Smooth muscle cell (in vitro differentiated cells): ENCODE measurements around the gene PRKCE. TPM values are rescaled to one million over a fixed set of nuclear protein-coding genes. Genes with fewer than 3 reads are reported as not detected.
A peak's percentile ranks its signal among the peaks of the same experiment; 100 is the strongest.
"Not testable (repeated sequence)": the region's sequence is repeated elsewhere in the genome, so short reads cannot be mapped to it uniquely, and the experiment has no call there.

Source experiments
- DNase-seq: peaks from one replicate; lab custom pipeline; 2025; ENCODE audit not compliant: unreplicated experiment; lab: John Stamatoyannopoulos, UW
- H2AFZ ChIP-seq: fragments of 200-600 bp; sonication (generic); 2 replicates; pipeline ENCODE4 v1.6.0; 2016; ENCODE audit warnings: antibody characterized with exemption, low read depth, mild to moderate bottlenecking
- H3F3A ChIP-seq: fragments of 200-600 bp; sonication (generic); 2 replicates; pipeline ENCODE4 v1.6.0; 2017; ENCODE audit warnings: antibody characterized with exemption, low read depth
- H3K27ac ChIP-seq: fragments of 200-600 bp; sonication (generic); 2 replicates; pipeline ENCODE4 v1.5.1; 2016; ENCODE audit warnings: low read depth, mild to moderate bottlenecking
- H3K27me3 ChIP-seq: fragments of 200-600 bp; sonication (generic); 2 replicates; pipeline ENCODE4 v1.6.1; 2016; ENCODE audit warnings: low read depth, mild to moderate bottlenecking
- H3K36me3 ChIP-seq: fragments of 200-600 bp; sonication (generic); 2 replicates; pipeline ENCODE4 v1.5.1; 2016; ENCODE audit warnings: low read depth
- H3K4me1 ChIP-seq: fragments of 200-600 bp; sonication (generic); 2 replicates; pipeline ENCODE4 v1.5.1; 2016; ENCODE audit warnings: low read depth
- H3K4me2 ChIP-seq: fragments of 200-600 bp; sonication (generic); 2 replicates; pipeline ENCODE4 v1.6.0; 2016; ENCODE audit warnings: mild to moderate bottlenecking
- H3K4me3 ChIP-seq: fragments of 200-600 bp; sonication (generic); 2 replicates; pipeline ENCODE4 v1.5.1; 2016; ENCODE audit warnings: mild to moderate bottlenecking
- H3K79me2 ChIP-seq: fragments of 200-600 bp; sonication (generic); 2 replicates; pipeline ENCODE4 v1.6.0; 2016; ENCODE audit warnings: low read depth, mild to moderate bottlenecking
- H3K9ac ChIP-seq: fragments of 200-600 bp; sonication (generic); 2 replicates; pipeline ENCODE4 v1.6.0; 2016; ENCODE audit warnings: low read depth
- H3K9me3 ChIP-seq: fragments of 200-600 bp; sonication (generic); replicated peaks from 2 replicates; pipeline ENCODE4 v1.5.1; 2016; ENCODE audit warnings: low read depth
- H4K20me1 ChIP-seq: fragments of 200-600 bp; sonication (generic); 2 replicates; pipeline ENCODE4 v1.6.0; 2016; ENCODE audit warnings: low read depth
- CTCF ChIP-seq: fragments of 200-600 bp; sonication (generic); IDR thresholded peaks from 2 replicates; pipeline ENCODE4 v1.5.1; 2017; ENCODE audit warnings: borderline replicate concordance, mild to moderate bottlenecking, antibody characterized with exemption; ENCODE audit not compliant: insufficient read depth, poor library complexity, severe bottlenecking
- WGBS: methylation state at CpG from one replicate; pipeline ENCODE4 v1.1.7; 2016; ENCODE audit warnings: low lambda C conversion rate; 5-methylcytosine and 5-hydroxymethylcytosine counted together
- polyA plus RNA-seq: library from polyadenylated mRNA; unstranded; fragments of >200 nt; fragmentation: Nextera tagmentation; extraction: Ambion mirVana; gene quantifications from 2 replicates; pipeline ENCODE4 v1.2.1, GENCODE V29; 2016
- total RNA-seq: library from RNA; depleted of rRNA; stranded (reverse); fragments of >200 nt; gene quantifications from 2 replicates; pipeline ENCODE4 v1.2.3, GENCODE V29; 2014

PRKCE gene
- total and polyA plus RNA-seq, 2 experiments from 2014 or later, result 20.6 to 29.1 TPM

- Histone ChIP-seq H3K4me1 (no peaks in the 10 kb centered on the region), H2AFZ (no peak overlapping the region), H3K79me2 (no peaks in the 10 kb centered on the region), H3K27ac (no peak overlapping the region), H3K4me3 (no peak overlapping the region), H3K27me3 (no peaks in the 10 kb centered on the region), H3K9ac (no peak overlapping the region), H3K36me3 (no peaks in the 10 kb centered on the region), H3K4me2 (no peak overlapping the region), H4K20me1 (no peaks in the 10 kb centered on the region), H3K9me3 (peaks cover 4% of the 10 kb centered on the region), H3F3A (no peaks in the 10 kb centered on the region)
- no peak for DNase-seq
- TF ChIP-seq CTCF, result no peak
- WGBS, result 93% methylated on average over 2 of the region's 2 CpGs
These were observed 562.4 kb downstream of the PRKCE start for GRCh38 chr2:46213906-46214305.

GRCh38 chr2:46216213-46216612 lies 564.7 kb downstream of the PRKCE start:
- Histone ChIP-seq H3K9me3 (no peaks in the 10 kb centered on the region), H3K79me2 (no peaks in the 10 kb centered on the region), H3K4me1 (no peaks in the 10 kb centered on the region), H3K36me3 (no peaks in the 10 kb centered on the region), H3K27ac (peak overlapping the region; percentile 4), H3K4me2 (no peak overlapping the region), H3K4me3 (no peak overlapping the region), H2AFZ (no peak overlapping the region), H3K9ac (no peak overlapping the region), H3K27me3 (no peaks in the 10 kb centered on the region), H3F3A (no peaks in the 10 kb centered on the region), H4K20me1 (no peaks in the 10 kb centered on the region)
- DNase-seq, result no peak
- WGBS, result 0% methylated on average over 1 of the region's 1 CpG
- no peak for TF ChIP-seq CTCF

- H2AFZ ChIP-seq, H3K4me3 ChIP-seq, H3K9ac ChIP-seq, H3F3A ChIP-seq, H3K27ac ChIP-seq, H3K4me1 ChIP-seq, H3K36me3 ChIP-seq, H3K79me2 ChIP-seq, DNase-seq, H3K27me3 ChIP-seq, H4K20me1 ChIP-seq, H3K9me3 ChIP-seq, H3K4me2 ChIP-seq: not testable (repeated sequence)
- 91% methylated on average over 1 of the region's 1 CpG for WGBS
These were observed 572.0 kb downstream of the PRKCE start for GRCh38 chr2:46223514-46223913.

GRCh38 chr2:46225150-46225625 lies 573.7 kb downstream of the PRKCE start:
- no peaks in the 10 kb centered on the region for H3F3A ChIP-seq
- H3K9ac ChIP-seq, result no peak overlapping the region
- no peak overlapping the region for H2AFZ ChIP-seq
- no peak for TF ChIP-seq CTCF
- no peaks in the 10 kb centered on the region for H3K9me3 ChIP-seq
- peaks cover 4% of the 10 kb centered on the region for H3K4me1 ChIP-seq
- no peak for DNase-seq
- H3K79me2 ChIP-seq, result no peaks in the 10 kb centered on the region
- no peaks in the 10 kb centered on the region for H3K36me3 ChIP-seq
- no peak overlapping the region for H3K4me3 ChIP-seq
- H3K4me2 ChIP-seq, result peak overlapping the region; percentile 11
- H4K20me1 ChIP-seq, result no peaks in the 10 kb centered on the region
- H3K27ac ChIP-seq, result peak overlapping the region; percentile 54
- WGBS, result 93% methylated on average over 2 of the region's 2 CpGs
- H3K27me3 ChIP-seq, result no peaks in the 10 kb centered on the region
